Karpas-422 (cell line): ENCODE results near the gene RDH13. TPM values are rescaled to one million over a fixed set of nuclear protein-coding genes. Genes with fewer than 3 reads are reported as not detected.
A peak's percentile ranks its signal among the peaks of the same experiment; 100 is the strongest.

ENCODE experiments used
- DNase-seq: peaks from one replicate; pipeline ENCODE4 v3.0.0-alpha.2; 2015
- H2AFZ ChIP-seq: fragments of 200-600 bp; sonication (generic); 2 replicates; pipeline ENCODE4 v1.6.1; 2014; ENCODE audit warnings: antibody characterized with exemption, low read length, mixed read lengths
- H3K27ac ChIP-seq: fragments of 200-600 bp; sonication (generic); 2 replicates; pipeline ENCODE4 v1.5.1; 2014; ENCODE audit warnings: mild to moderate bottlenecking, low read length, moderate library complexity
- H3K27me3 ChIP-seq: fragments of 200-600 bp; sonication (generic); 2 replicates; pipeline ENCODE4 v1.6.1; 2014; ENCODE audit warnings: low read length, mixed read lengths
- H3K36me3 ChIP-seq: fragments of 200-600 bp; sonication (generic); 2 replicates; pipeline ENCODE4 v1.6.1; 2014; ENCODE audit warnings: low read length, mixed read lengths; ENCODE audit not compliant: insufficient read depth
- H3K4me1 ChIP-seq: fragments of 200-600 bp; sonication (generic); 2 replicates; pipeline ENCODE4 v1.6.1; 2014; ENCODE audit warnings: mild to moderate bottlenecking, low read length, mixed read lengths
- H3K4me2 ChIP-seq: fragments of 200-600 bp; sonication (generic); 2 replicates; pipeline ENCODE4 v1.6.1; 2014; ENCODE audit warnings: low read length, low read depth, mild to moderate bottlenecking; ENCODE audit not compliant: poor library complexity, severe bottlenecking
- H3K4me3 ChIP-seq: fragments of 200-600 bp; sonication (generic); 2 replicates; pipeline ENCODE4 v1.5.1; 2014; ENCODE audit warnings: mild to moderate bottlenecking, antibody characterized with exemption, low read length, mixed read lengths
- H3K79me2 ChIP-seq: fragments of 200-600 bp; sonication (generic); 2 replicates; pipeline ENCODE4 v1.6.1; 2014; ENCODE audit warnings: mild to moderate bottlenecking, low read length, mixed read lengths
- H3K9ac ChIP-seq: fragments of 200-600 bp; sonication (generic); 2 replicates; pipeline ENCODE4 v1.6.0; 2014; ENCODE audit warnings: low read length
- H3K9me2 ChIP-seq: fragments of 200-600 bp; sonication (generic), shearing (Covaris generic); replicated peaks from 2 replicates; pipeline ENCODE4 v1.6.0; 2014; ENCODE audit warnings: mild to moderate bottlenecking, low read length, moderate library complexity; ENCODE audit not compliant: insufficient read depth
- H3K9me3 ChIP-seq: fragments of 300-700, 200-600 bp; sonication (generic); 2 replicates; pipeline ENCODE4 v1.6.1; 2014; ENCODE audit warnings: low read length, mixed read lengths
- H4K20me1 ChIP-seq: fragments of 200-600 bp; sonication (generic); 2 replicates; pipeline ENCODE4 v1.6.1; 2014; ENCODE audit warnings: mild to moderate bottlenecking, antibody characterized with exemption, low read length, low read depth; ENCODE audit not compliant: insufficient read depth
- total RNA-seq: library from RNA; depleted of rRNA; stranded (reverse); fragments of >200 nt; shearing (Covaris generic); gene quantifications from 2 replicates; pipeline ENCODE4 v1.2.3, GENCODE V29; 2014; ENCODE audit warnings: low replicate concordance

Gene RDH13
- total RNA-seq, 1 experiment from 2014 or later, result 16.4 TPM

GRCh38 chr19:55088021-55088451, 25.1 kb upstream of the RDH13 start:
- H3K9ac ChIP-seq, result no peak overlapping the region
- no peaks in the 10 kb centered on the region for H3K9me2 ChIP-seq
- DNase-seq, result no peak
- peaks cover 22% of the 10 kb centered on the region for H3K36me3 ChIP-seq
- no peak overlapping the region for H2AFZ ChIP-seq
- no peaks in the 10 kb centered on the region for H3K4me1 ChIP-seq
- no peaks in the 10 kb centered on the region for H3K79me2 ChIP-seq
- H3K4me3 ChIP-seq, result no peak overlapping the region
- no peaks in the 10 kb centered on the region for H3K9me3 ChIP-seq
- H3K4me2 ChIP-seq, result no peak overlapping the region
- H4K20me1 ChIP-seq, result 0 out of 2 replicates have a peak, but pooled peaks cover 13% of the 10 kb centered on the region
- H3K27me3 ChIP-seq, result no peaks in the 10 kb centered on the region
- H3K27ac ChIP-seq, result no peak overlapping the region

GRCh38 chr19:55087542-55087901, 24.6 kb upstream of the RDH13 start:
- no peak for DNase-seq
- no peak overlapping the region for H3K27ac ChIP-seq
- H3K9me3 ChIP-seq, result no peaks in the 10 kb centered on the region
- H3K4me2 ChIP-seq, result no peak overlapping the region
- no peaks in the 10 kb centered on the region for H3K27me3 ChIP-seq
- no peak overlapping the region for H2AFZ ChIP-seq
- no peaks in the 10 kb centered on the region for H3K9me2 ChIP-seq
- H4K20me1 ChIP-seq, result 0 out of 2 replicates have a peak, but pooled peaks cover 13% of the 10 kb centered on the region
- no peak overlapping the region for H3K4me3 ChIP-seq
- H3K9ac ChIP-seq, result no peak overlapping the region
- peaks cover 22% of the 10 kb centered on the region for H3K36me3 ChIP-seq
- no peaks in the 10 kb centered on the region for H3K4me1 ChIP-seq
- no peaks in the 10 kb centered on the region for H3K79me2 ChIP-seq

DNA sequence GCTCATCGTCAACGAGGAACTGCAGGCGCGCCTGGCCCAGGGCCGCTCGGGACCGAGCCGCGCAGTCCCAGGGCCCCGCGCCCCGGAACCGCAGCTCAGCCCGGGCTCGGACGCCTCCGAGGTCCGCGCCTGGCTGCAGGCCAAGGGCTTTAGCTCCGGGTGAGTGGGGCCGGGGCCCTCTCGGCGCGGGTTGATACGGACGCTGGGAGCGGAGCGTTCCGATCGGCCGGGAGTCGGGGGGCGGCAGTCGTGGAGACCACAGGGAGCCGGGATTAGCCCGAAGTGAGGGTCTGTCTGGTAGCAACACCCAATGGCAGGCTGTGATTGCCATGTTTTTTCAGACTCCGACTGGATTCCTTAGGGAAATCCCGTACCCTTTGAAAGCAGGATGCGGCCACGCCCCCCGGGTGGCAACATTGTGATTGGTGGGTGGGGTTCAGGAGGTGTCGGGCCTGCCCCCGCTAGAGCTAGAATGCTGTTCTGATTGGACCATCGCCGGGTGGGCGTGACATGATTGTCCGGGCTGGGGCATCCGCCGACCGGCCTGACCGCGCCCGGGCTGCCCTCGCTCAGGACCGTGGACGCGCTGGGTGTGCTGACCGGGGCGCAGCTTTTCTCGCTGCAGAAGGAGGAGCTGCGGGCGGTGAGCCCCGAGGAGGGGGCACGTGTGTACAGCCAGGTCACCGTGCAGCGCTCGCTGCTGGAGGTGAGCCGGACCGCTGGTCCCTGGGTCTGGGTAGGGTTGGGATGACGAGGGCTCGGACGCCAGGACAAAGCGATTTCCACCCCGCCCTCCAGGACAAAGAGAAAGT, 24.0 kb upstream of the RDH13 start:
- Histone ChIP-seq H3K4me2 (no peak overlapping the region), H3K27me3 (no peaks in the 10 kb centered on the region), H3K27ac (no peak overlapping the region), H3K9ac (no peak overlapping the region), H3K36me3 (peaks cover 27% of the 10 kb centered on the region), H3K9me2 (no peaks in the 10 kb centered on the region), H3K9me3 (no peaks in the 10 kb centered on the region), H3K79me2 (no peaks in the 10 kb centered on the region), H2AFZ (no peak overlapping the region), H3K4me3 (no peak overlapping the region), H4K20me1 (0 out of 2 replicates have a peak, but pooled peaks cover 13% of the 10 kb centered on the region), H3K4me1 (no peaks in the 10 kb centered on the region)
- DNase-seq, result no peak

DNA sequence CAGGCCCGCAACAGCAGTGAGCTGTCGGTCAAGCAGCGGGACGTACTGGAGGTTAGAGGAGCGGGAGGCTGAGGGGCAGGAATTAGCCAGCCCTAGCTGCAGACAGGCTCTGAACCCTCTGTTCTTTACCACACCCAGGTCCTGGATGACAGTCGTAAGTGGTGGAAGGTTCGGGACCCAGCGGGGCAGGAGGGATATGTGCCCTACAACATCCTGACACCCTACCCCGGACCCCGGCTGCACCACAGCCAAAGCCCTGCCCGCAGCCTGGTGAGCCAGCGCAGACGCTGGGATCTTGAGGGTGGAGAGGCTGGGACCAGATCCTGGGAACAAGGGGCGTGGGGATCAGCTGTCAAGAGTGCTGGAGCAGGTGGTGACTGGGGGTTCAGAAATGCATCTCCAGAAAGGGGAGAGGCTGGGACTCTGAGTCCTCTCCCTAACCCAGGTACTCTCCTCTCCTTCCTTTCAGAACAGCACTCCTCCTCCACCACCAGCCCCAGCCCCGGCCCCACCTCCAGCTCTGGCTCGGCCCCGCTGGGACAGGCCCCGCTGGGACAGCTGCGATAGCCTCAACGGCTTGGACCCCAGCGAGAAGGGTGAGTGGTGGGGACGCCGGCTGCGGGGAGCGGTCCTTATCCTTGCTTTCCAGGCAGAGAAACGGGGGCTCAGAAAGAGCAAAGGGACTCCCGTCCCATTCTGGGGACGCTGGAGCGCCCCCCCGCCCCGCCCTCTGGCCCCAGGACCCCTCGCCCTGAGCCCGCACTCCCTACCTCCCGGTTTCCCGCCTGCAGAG, 23.2 kb upstream of the RDH13 start:
- Histone ChIP-seq H3K9me3 (no peaks in the 10 kb centered on the region), H4K20me1 (0 out of 2 replicates have a peak, but pooled peaks cover 13% of the 10 kb centered on the region), H3K79me2 (no peaks in the 10 kb centered on the region), H3K36me3 (peaks cover 33% of the 10 kb centered on the region), H3K4me2 (no peak overlapping the region), H3K27ac (no peak overlapping the region), H3K9me2 (no peaks in the 10 kb centered on the region), H3K4me1 (no peaks in the 10 kb centered on the region), H3K9ac (no peak overlapping the region), H2AFZ (no peak overlapping the region), H3K27me3 (no peaks in the 10 kb centered on the region), H3K4me3 (no peak overlapping the region)
- no peak for DNase-seq

DNA sequence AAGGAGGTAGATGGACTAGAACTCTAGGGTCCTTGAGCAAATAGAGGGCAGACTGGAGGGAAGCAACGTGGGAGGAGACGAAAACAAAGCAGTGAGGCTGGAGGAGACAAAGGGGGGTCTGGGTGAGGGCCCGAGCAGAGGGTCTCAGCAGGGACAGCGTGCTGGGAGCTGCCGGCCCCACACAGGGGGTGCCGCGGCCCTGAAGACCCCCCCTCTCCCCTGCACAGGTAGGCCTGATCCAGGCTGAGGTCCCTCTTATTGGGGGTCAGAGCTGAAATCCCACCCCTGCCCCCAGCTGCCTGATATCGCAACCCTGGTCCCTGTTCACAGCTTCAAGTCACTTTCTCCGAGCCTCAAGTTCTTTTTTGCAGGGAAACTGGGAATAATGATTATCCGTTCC, 21.5 kb upstream of the RDH13 start:
- Histone ChIP-seq H3K4me3 (no peak overlapping the region), H2AFZ (no peak overlapping the region), H4K20me1 (0 out of 2 replicates have a peak, but pooled peaks cover 13% of the 10 kb centered on the region), H3K27ac (no peak overlapping the region), H3K4me1 (no peaks in the 10 kb centered on the region), H3K4me2 (no peak overlapping the region), H3K36me3 (peaks cover 40% of the 10 kb centered on the region), H3K79me2 (no peaks in the 10 kb centered on the region), H3K27me3 (no peaks in the 10 kb centered on the region), H3K9ac (no peak overlapping the region), H3K9me2 (no peaks in the 10 kb centered on the region), H3K9me3 (no peaks in the 10 kb centered on the region)
- DNase-seq, result no peak

DNA sequence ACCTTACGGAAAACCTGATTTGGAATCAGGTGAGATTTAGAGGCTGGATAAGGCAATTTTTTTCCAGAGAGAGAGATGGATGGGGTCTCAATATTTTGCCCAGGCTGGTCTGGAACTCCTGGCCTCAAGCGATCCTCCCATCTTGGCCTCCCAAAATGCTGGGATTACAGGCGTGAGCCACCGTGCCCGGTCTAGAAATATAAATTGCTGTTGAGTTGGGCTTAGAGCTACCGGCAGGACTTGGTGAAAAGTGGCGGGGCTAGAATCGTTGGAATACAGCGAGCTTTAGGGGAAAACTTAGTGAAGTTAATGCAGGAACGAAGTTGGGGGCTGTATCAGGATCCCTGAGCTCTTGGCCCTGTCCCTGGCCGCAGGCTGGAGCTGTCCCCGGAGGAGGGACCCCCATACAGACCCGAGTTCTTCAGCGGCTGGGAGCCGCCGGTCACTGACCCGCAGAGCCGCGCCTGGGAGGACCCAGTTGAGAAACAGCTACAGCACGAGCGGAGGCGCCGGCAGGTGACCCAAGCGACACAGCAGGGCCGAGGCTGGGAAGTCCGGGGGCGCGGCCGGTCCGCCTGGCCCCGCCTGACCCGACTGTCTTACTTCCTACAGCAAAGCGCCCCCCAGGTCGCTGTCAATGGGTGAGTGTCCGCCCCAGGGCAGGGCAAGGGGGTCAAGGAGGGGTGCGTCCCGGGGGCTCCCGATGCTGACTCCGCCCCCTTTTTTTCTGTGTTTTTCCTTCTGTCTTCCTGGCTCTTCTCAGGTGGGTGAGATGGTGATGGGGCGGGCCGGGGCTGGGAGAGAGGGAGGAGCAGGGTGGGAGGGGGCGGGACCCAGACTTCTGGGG, 20.3 kb upstream of the RDH13 start:
- peaks cover 43% of the 10 kb centered on the region for H3K36me3 ChIP-seq
- H3K9me2 ChIP-seq, result no peaks in the 10 kb centered on the region
- no peak for DNase-seq
- no peak overlapping the region for H3K4me3 ChIP-seq
- H3K4me1 ChIP-seq, result no peaks in the 10 kb centered on the region
- H3K27me3 ChIP-seq, result no peaks in the 10 kb centered on the region
- H3K9ac ChIP-seq, result no peak overlapping the region
- H3K9me3 ChIP-seq, result no peaks in the 10 kb centered on the region
- H3K4me2 ChIP-seq, result no peak overlapping the region
- H2AFZ ChIP-seq, result no peak overlapping the region
- H3K27ac ChIP-seq, result no peak overlapping the region
- H4K20me1 ChIP-seq, result 0 out of 2 replicates have a peak, but pooled peaks cover 12% of the 10 kb centered on the region
- no peaks in the 10 kb centered on the region for H3K79me2 ChIP-seq

- peak; percentile 72 for DNase-seq
- H3K9ac ChIP-seq, result no peak overlapping the region
- H3K27ac ChIP-seq, result no peak overlapping the region
- no peaks in the 10 kb centered on the region for H3K79me2 ChIP-seq
- no peaks in the 10 kb centered on the region for H3K4me1 ChIP-seq
- no peaks in the 10 kb centered on the region for H3K27me3 ChIP-seq
- H4K20me1 ChIP-seq, result 0 out of 2 replicates have a peak, but pooled peaks cover 9% of the 10 kb centered on the region
- no peak overlapping the region for H2AFZ ChIP-seq
- no peak overlapping the region for H3K4me3 ChIP-seq
- H3K9me2 ChIP-seq, result no peaks in the 10 kb centered on the region
- H3K4me2 ChIP-seq, result no peak overlapping the region
- H3K36me3 ChIP-seq, result peaks cover 33% of the 10 kb centered on the region
- H3K9me3 ChIP-seq, result no peaks in the 10 kb centered on the region
Measured at GRCh38 chr19:55082020-55082851, 19.3 kb upstream of the RDH13 start.
